ENCODE results near the gene PCNX2. TPM values are rescaled to one million over a fixed set of nuclear protein-coding genes. Genes with fewer than 3 reads are reported as not detected.

The PCNX2 gene
- total and polyA plus RNA-seq, 2 of the 13 experiments (the other 11 are each of a cell fraction or from before 2014, with no cell fraction given): 0.11 to 0.42 TPM

GRCh38 chr1:233189526-233189925, 106.0 kb downstream of the PCNX2 start:
- Histone ChIP-seq H3K4me3 (replicated peaks in 1 of 3; ENCODE audit: insufficient read depth in 1 of 3, low read depth in 2 of 3, low read length in 3 of 3) (no peak overlapping the region), H2AFZ (ENCODE audit: low read length) (no peak overlapping the region), H3K9me3 (ENCODE audit: low read length) (peaks cover 12% of the 10 kb centered on the region), H3K27me3 (ENCODE audit: control insufficient read depth in 1 of 2, insufficient read depth in 2 of 2, low read length in 2 of 2) (no peaks in the 10 kb centered on the region; a peak in 1 of 5 replicates), H3K36me3 (replicated peaks in 1 of 2; ENCODE audit: control insufficient read depth in 1 of 2, insufficient read depth in 2 of 2, low read length in 2 of 2) (no peaks in the 10 kb centered on the region), H3K4me2 (ENCODE audit: low read depth, low read length) (no peak overlapping the region), H4K20me1 (ENCODE audit: insufficient read depth, low read length) (no peaks in the 10 kb centered on the region), H3K79me2 (ENCODE audit: insufficient read depth, low read length) (no peaks in the 10 kb centered on the region), H3K27ac (ENCODE audit: extremely low read length, insufficient read depth, low read length) (no peak overlapping the region), H3K9ac (ENCODE audit: insufficient read depth, low read depth, low read length) (no peak overlapping the region), H3K4me1 (ENCODE audit: insufficient read depth, low read length) (no peaks in the 10 kb centered on the region)
- WGBS (ENCODE audit: low lambda C conversion rate): 27% methylated on average over 3 of the region's 3 CpGs
- ATAC-seq (no peak), FAIRE-seq (no peak), DNase-seq (ENCODE audit: low spot score) (no peak)
- no TSS peak for BruUV-seq (replicated peaks)
- ChIA-PET POLR2A (no interaction called here), CTCF (ENCODE audit: low intra/inter-chr PET ratio, low total read pairs) (no interaction called here)
- intact Hi-C loops (cut with micrococcal nuclease; ENCODE audit: unreplicated experiment) (no loop called here), in situ Hi-C loops (cut with HindIII; ENCODE audit: extremely low pct_ligation_motif_present, low pct_unique_long_range_greater_than_20kb) (no loop called here)
- no peak for TF ChIP-seq ZNF703 (CRISPR knock-in tag; IDR thresholded peaks at IDR 0.05; ENCODE audit: borderline replicate concordance)
- TF ChIP-seq, protein P1, sequence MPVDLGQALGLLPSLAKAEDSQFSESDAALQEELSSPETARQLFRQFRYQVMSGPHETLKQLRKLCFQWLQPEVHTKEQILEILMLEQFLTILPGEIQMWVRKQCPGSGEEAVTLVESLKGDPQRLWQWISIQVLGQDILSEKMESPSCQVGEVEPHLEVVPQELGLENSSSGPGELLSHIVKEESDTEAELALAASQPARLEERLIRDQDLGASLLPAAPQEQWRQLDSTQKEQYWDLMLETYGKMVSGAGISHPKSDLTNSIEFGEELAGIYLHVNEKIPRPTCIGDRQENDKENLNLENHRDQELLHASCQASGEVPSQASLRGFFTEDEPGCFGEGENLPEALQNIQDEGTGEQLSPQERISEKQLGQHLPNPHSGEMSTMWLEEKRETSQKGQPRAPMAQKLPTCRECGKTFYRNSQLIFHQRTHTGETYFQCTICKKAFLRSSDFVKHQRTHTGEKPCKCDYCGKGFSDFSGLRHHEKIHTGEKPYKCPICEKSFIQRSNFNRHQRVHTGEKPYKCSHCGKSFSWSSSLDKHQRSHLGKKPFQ (CRISPR knock-in tag; IDR thresholded peaks at IDR 0.05; ENCODE audit: insufficient replicate concordance): no peak
- no peak for TF ChIP-seq NCOA5 (CRISPR knock-in tag; IDR thresholded peaks at IDR 0.05)
- no peak for TF ChIP-seq POLR2G (IDR thresholded peaks at IDR 0.05; ENCODE audit: low read depth, low read length)
- TF ChIP-seq RFX1 (IDR thresholded peaks at IDR 0.05): no peak
- no peak for TF ChIP-seq ZNF562 (CRISPR knock-in tag; IDR thresholded peaks at IDR 0.05; ENCODE audit: borderline replicate concordance)
- TF ChIP-seq, protein P2, sequence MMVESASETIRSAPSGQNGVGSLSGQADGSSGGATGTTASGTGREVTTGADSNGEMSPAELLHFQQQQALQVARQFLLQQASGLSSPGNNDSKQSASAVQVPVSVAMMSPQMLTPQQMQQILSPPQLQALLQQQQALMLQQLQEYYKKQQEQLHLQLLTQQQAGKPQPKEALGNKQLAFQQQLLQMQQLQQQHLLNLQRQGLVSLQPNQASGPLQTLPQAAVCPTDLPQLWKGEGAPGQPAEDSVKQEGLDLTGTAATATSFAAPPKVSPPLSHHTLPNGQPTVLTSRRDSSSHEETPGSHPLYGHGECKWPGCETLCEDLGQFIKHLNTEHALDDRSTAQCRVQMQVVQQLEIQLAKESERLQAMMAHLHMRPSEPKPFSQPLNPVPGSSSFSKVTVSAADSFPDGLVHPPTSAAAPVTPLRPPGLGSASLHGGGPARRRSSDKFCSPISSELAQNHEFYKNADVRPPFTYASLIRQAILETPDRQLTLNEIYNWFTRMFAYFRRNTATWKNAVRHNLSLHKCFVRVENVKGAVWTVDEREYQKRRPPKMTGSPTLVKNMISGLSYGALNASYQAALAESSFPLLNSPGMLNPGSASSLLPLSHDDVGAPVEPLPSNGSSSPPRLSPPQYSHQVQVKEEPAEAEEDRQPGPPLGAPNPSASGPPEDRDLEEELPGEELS (CRISPR knock-in tag; IDR thresholded peaks at IDR 0.05): no peak
- no peak for TF ChIP-seq GRHL1 (CRISPR knock-in tag; conservative IDR thresholded peaks at IDR 0.05)
- TF ChIP-seq ZBTB37 (CRISPR knock-in tag; IDR thresholded peaks at IDR 0.05): no peak
- TF ChIP-seq CSRNP2 (CRISPR knock-in tag; conservative IDR thresholded peaks at IDR 0.05; ENCODE audit: low read depth): no peak
- no peak for TF ChIP-seq RBAK (CRISPR knock-in tag; IDR thresholded peaks at IDR 0.05)
- TF ChIP-seq FOXA1 (IDR thresholded peaks at IDR 0.05): no peak
- TF ChIP-seq FOXA1 (CRISPR knock-in tag; IDR thresholded peaks at IDR 0.05): no peak
- TF ChIP-seq ZFP41 (CRISPR knock-in tag; IDR thresholded peaks at IDR 0.05; ENCODE audit: borderline replicate concordance): no peak
